Upper lobe of left lung (tissue), 6 donors: ENCODE results near the gene ACTRT2. TPM values are rescaled to one million over a fixed set of nuclear protein-coding genes. Genes with fewer than 3 reads are reported as not detected.
A peak's percentile ranks its signal among the peaks of the same experiment; 100 is the strongest.

Experiments
- ATAC-seq, 2 donors: fragments of 200-7000 bp; cut with Tn5 transposase; one replicate each; pipeline ENCODE4 v1.9.1; 2022; ENCODE audit warnings: mild to moderate bottlenecking in 2 of 2, moderate library complexity in 2 of 2; ENCODE audit not compliant: low FRiP score in 2 of 2
- DNase-seq, 2 donors: peaks; one replicate each; pipeline ENCODE4 v3.0.0-alpha.2; 2019 to 2020
- H3K27ac ChIP-seq, 4 donors: fragments of 200-600 bp; sonication (generic); one replicate each; pipeline ENCODE4 v1.5.1; 2016 to 2019
- H3K27me3 ChIP-seq, 4 donors: fragments of 200-600 bp; sonication (generic); one replicate each; pipeline ENCODE4 v1.5.1; 2017 to 2019
- H3K36me3 ChIP-seq, 4 donors: fragments of 200-600 bp; sonication (generic); one replicate each; pipeline ENCODE4 v1.5.1; 2016 to 2019
- H3K4me1 ChIP-seq, 4 donors: fragments of 200-600 bp; sonication (generic); one replicate each; pipeline ENCODE4 v1.5.1; 2018 to 2019
- H3K4me3 ChIP-seq, 4 donors: fragments of 200-600 bp; sonication (generic); one replicate each; pipeline ENCODE4 v1.5.1; 2017 to 2019; ENCODE audit warnings: mild to moderate bottlenecking in 2 of 4, moderate library complexity in 1 of 4
- H3K9me3 ChIP-seq, 4 donors: fragments of 200-600 bp; sonication (generic); one replicate each; pipeline ENCODE4 v1.5.1; 2018 to 2019
- EP300 ChIP-seq, 4 donors: sonication (generic); formaldehyde crosslinking; IDR thresholded peaks; one replicate each; pipeline ENCODE4 v1.5.1; 2017; ENCODE audit warnings: antibody characterized with exemption in 4 of 4, control low read depth in 2 of 4
- POLR2A ChIP-seq, 4 donors: fragments of 450-650 bp; IDR thresholded peaks; one replicate each; pipeline ENCODE4 v1.5.1; 2016 to 2017; ENCODE audit warnings: antibody characterized with exemption in 4 of 4, mild to moderate bottlenecking in 2 of 4
- POLR2AphosphoS5 ChIP-seq, 2 donors: sonication (generic); formaldehyde crosslinking; IDR thresholded peaks; one replicate each; pipeline ENCODE4 v1.5.1; 2017; ENCODE audit warnings: antibody characterized with exemption in 2 of 2
- WGBS, 2 donors: methylation state at CpG; one replicate each; pipeline ENCODE4 v1.1.5; 2017 to 2018; 5-methylcytosine and 5-hydroxymethylcytosine counted together
- total RNA-seq, 6 donors: library from RNA; depleted of rRNA in 4 of 6; stranded (reverse); fragments of >200 nt in 4 of 6; gene quantifications; one replicate each; pipeline versions ENCODE4 v1.1.0 to v1.2.1, GENCODE V29; 2016 to 2021
- TF ChIP-seq, protein P1 (sequence below), 6 experiments: fragments of 450-650 bp in 4 of 6; fragments of 200-600 bp in 2 of 6; sonication (generic) in 2 of 6; IDR thresholded peaks; one replicate each; pipeline ENCODE4 v1.5.1; 2016 to 2019; ENCODE audit warnings: antibody characterized with exemption in 6 of 6
- donor health status: DM: no; HTN: no; CAD: no; lungs with moderate emphysema.
- donor health status: DM: no; HTN: yes; CAD: no; lungs with severe emphysema.

ACTRT2 gene
- total RNA-seq, 6 donors from 2014 or later, result not detected

GRCh38 chr1:3053986-3054385 lies 32.7 kb downstream of the ACTRT2 start:
- TF ChIP-seq EP300 (IDR thresholded peaks at IDR 0.05) (no peak), POLR2A (IDR thresholded peaks at IDR 0.05) (no peak), POLR2AphosphoS5 (IDR thresholded peaks at IDR 0.05) (no peak)
- TF ChIP-seq, protein P1, sequence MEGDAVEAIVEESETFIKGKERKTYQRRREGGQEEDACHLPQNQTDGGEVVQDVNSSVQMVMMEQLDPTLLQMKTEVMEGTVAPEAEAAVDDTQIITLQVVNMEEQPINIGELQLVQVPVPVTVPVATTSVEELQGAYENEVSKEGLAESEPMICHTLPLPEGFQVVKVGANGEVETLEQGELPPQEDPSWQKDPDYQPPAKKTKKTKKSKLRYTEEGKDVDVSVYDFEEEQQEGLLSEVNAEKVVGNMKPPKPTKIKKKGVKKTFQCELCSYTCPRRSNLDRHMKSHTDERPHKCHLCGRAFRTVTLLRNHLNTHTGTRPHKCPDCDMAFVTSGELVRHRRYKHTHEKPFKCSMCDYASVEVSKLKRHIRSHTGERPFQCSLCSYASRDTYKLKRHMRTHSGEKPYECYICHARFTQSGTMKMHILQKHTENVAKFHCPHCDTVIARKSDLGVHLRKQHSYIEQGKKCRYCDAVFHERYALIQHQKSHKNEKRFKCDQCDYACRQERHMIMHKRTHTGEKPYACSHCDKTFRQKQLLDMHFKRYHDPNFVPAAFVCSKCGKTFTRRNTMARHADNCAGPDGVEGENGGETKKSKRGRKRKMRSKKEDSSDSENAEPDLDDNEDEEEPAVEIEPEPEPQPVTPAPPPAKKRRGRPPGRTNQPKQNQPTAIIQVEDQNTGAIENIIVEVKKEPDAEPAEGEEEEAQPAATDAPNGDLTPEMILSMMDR (IDR thresholded peaks at IDR 0.05), result no peak
- WGBS, 2 donors, result 85% methylated on average over 4 to 6 of the region's 6 CpGs
- no peak for DNase-seq
- Histone ChIP-seq H3K36me3 (no peaks in the 10 kb centered on the region), H3K27me3 (no peaks in the 10 kb centered on the region), H3K9me3 (no peaks in the 10 kb centered on the region), H3K27ac (no peak overlapping the region), H3K4me3 (no peak overlapping the region), H3K4me1 (no peaks in the 10 kb centered on the region)
- ATAC-seq, result no peak

GRCh38 chr1:3054474-3054873 lies 33.2 kb downstream of the ACTRT2 start:
- H3K36me3 ChIP-seq, result no peaks in the 10 kb centered on the region
- H3K9me3 ChIP-seq, result no peaks in the 10 kb centered on the region
- H3K27me3 ChIP-seq, result no peaks in the 10 kb centered on the region
- no peaks in the 10 kb centered on the region for H3K4me1 ChIP-seq
- no peak overlapping the region for H3K4me3 ChIP-seq
- ATAC-seq, result peak in 1 of 2 donors; percentile 26
- H3K27ac ChIP-seq, result no peak overlapping the region
- DNase-seq, result peak in 1 of 2 donors; percentile 34
- 86 to 88% methylated on average over 12 of the region's 12 CpGs for WGBS, 2 donors
- no peak for TF ChIP-seq POLR2A (IDR thresholded peaks at IDR 0.05)
- TF ChIP-seq, protein P1 (IDR thresholded peaks at IDR 0.05), result no peak
- TF ChIP-seq EP300 (IDR thresholded peaks at IDR 0.05), result no peak
- TF ChIP-seq POLR2AphosphoS5 (IDR thresholded peaks at IDR 0.05), result no peak

- WGBS, 2 donors, result 81 to 91% methylated on average over 7 to 9 of the region's 9 CpGs
- H3K27ac ChIP-seq, result no peak overlapping the region
- no peaks in the 10 kb centered on the region for H3K9me3 ChIP-seq
- no peak for TF ChIP-seq POLR2A (IDR thresholded peaks at IDR 0.05)
- TF ChIP-seq, protein P1 (IDR thresholded peaks at IDR 0.05), result no peak
- ATAC-seq, result no peak
- H3K36me3 ChIP-seq, result no peaks in the 10 kb centered on the region
- DNase-seq, result peak in 1 of 2 donors; percentile 34
- no peaks in the 10 kb centered on the region for H3K4me1 ChIP-seq
- H3K27me3 ChIP-seq, result no peaks in the 10 kb centered on the region
- H3K4me3 ChIP-seq, result no peak overlapping the region
Measured at GRCh38 chr1:3055051-3055450, 33.8 kb downstream of the ACTRT2 start.

- TF ChIP-seq POLR2A (IDR thresholded peaks at IDR 0.05) (no peak), EP300 (IDR thresholded peaks at IDR 0.05) (no peak)
- Histone ChIP-seq H3K4me3 (no peak overlapping the region), H3K4me1 (no peaks in the 10 kb centered on the region), H3K36me3 (no peaks in the 10 kb centered on the region), H3K9me3 (no peaks in the 10 kb centered on the region), H3K27me3 (no peaks in the 10 kb centered on the region), H3K27ac (no peak overlapping the region)
- DNase-seq, result no peak
- no peak for ATAC-seq
- 91 to 100% methylated on average over 3 to 5 of the region's 5 CpGs for WGBS, 2 donors
Measured at GRCh38 chr1:3056641-3057040, 35.4 kb downstream of the ACTRT2 start.

DNA sequence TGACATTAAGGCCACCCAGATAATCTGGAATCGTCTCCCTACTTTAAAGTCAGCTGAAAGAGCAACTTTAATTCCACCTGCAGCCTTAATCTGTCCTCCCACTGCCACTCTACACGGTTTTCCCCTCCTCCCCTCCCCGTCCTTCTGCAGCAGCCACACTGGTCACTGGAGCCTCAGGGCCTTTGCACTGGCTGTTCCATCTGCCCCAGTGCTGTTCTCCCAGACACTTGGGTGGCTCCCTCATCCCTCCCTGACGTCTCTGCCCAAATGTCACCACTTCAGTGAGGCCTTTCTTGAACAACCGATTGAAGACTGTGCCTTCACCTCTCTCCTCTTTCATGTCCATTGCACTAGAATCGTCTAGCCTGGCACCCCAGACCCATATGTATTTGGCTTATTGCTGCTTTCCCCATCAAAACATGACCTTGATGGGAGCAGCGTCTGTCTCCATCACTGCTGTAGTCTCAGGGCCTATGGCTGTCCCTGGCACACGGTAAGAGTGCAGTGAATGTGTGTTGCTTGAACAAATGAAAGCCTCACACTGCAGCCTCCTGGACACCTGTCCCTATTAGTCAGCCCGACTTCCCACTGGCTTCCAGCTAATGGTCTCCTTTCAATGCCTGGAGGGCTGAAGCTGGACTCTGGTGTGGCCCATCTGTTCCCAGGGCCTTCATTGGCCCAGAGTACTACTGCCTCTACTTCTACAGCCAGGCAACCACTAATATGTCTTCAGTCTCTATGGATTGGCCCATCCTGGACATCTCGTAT lies 37.2 kb downstream of the ACTRT2 start:
- no peak overlapping the region for H3K4me3 ChIP-seq
- 82 to 84% methylated on average over 9 to 10 of the region's 10 CpGs for WGBS, 2 donors
- peaks cover 0 to 6% (median 0%) of the 10 kb centered on the region in 4 donors for H3K4me1 ChIP-seq
- ATAC-seq, result no peak
- peaks cover 0 to 8% (median 0%) of the 10 kb centered on the region in 4 donors for H3K27me3 ChIP-seq
- no peaks in the 10 kb centered on the region for H3K9me3 ChIP-seq
- TF ChIP-seq POLR2A (IDR thresholded peaks at IDR 0.05), result no peak
- TF ChIP-seq, protein P1 (IDR thresholded peaks at IDR 0.05), result no peak
- no peak for TF ChIP-seq POLR2AphosphoS5 (IDR thresholded peaks at IDR 0.05)
- no peak for TF ChIP-seq EP300 (IDR thresholded peaks at IDR 0.05)
- H3K36me3 ChIP-seq, result no peaks in the 10 kb centered on the region
- DNase-seq, result no peak
- H3K27ac ChIP-seq, result no peak overlapping the region
